Motor neuron (in vitro differentiated cells): ENCODE results near the gene TSPAN11. TPM values are rescaled to one million over a fixed set of nuclear protein-coding genes. Genes with fewer than 3 reads are reported as not detected.

ENCODE experiments used
- ATAC-seq, 8 experiments: fragments of 200-7000 bp; cut with Tn5 transposase; replicated peaks in 6 of 8; 2 replicates each; pipeline ENCODE4 v1.8.0; 2021; ENCODE audit warnings: mild to moderate bottlenecking in 8 of 8, moderate library complexity in 8 of 8
- H3K27ac ChIP-seq, 2 donors: fragments of 250-450 bp; sonication (Bioruptor Pico); 2 replicates each; pipeline ENCODE4 v1.9.0; 2021; ENCODE audit warnings: antibody characterized with exemption in 2 of 2, mild to moderate bottlenecking in 2 of 2, moderate library complexity in 1 of 2
- H3K4me1 ChIP-seq, 2 donors: fragments of 250-450 bp; sonication (Bioruptor Pico); replicated peaks in 1 of 2; 2 replicates each; pipeline ENCODE4 v1.6.1; 2021; ENCODE audit warnings: antibody characterized with exemption in 2 of 2, mild to moderate bottlenecking in 2 of 2, moderate library complexity in 1 of 2
- H3K4me3 ChIP-seq, 5 donors: fragments of 250-450 bp; sonication (Bioruptor Pico); 2 replicates each; pipeline ENCODE4 v1.9.0; 2021; ENCODE audit warnings: antibody characterized with exemption in 5 of 5, mild to moderate bottlenecking in 5 of 5, moderate library complexity in 4 of 5
- WGBS, 10 experiments: fragments of 450-650 bp; shearing (Covaris generic); methylation state at CpG; one replicate each; pipeline ENCODE4 v1.0.0; 2022; 5-methylcytosine and 5-hydroxymethylcytosine counted together
- in situ Hi-C, 9 experiments: fragments of 400-800 bp; cut with MboI; loops; one replicate each; pipeline ENCODE4 v1.15.0; 2021; ENCODE audit warnings: low sequenced_read_pairs in 9 of 9, low pct_unique_long_range_greater_than_20kb in 2 of 9; ENCODE audit not compliant: unreplicated experiment in 9 of 9
- total RNA-seq, 8 experiments: library from RNA; unstranded; fragments of 300-600 nt; gene quantifications; 2 replicates each; pipeline versions ENCODE4 v1.2.3 to v1.2.4, GENCODE V29; 2022

TSPAN11 gene
- total RNA-seq, 8 experiments from 2014 or later, result 4.6 to 42.0 (median 24.2) TPM

DNA sequence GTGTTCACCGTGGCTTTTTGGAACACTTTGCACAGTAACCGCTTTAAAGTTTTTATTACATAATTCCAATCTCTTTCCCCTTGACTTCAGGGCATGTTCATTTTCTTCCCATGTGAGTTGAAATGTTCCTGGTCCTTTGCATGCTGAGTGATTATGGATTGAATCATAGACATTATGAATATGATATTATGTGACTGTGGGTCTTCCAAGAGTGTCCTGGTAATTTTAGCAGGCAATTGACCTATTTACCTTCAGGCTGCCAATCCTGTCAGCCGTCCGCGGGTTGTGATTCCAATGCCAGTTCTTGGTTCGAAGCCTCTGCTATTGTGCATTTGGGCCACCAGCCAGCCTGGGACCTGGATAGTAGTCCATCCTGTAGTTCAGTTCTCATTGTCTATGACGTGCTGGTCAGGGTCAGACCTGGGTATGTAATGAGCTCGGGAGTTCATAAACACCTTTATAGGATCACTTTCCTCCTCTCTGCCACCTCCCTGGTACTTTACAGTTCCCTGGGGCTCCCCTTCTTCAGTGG, 114.6 kb downstream of the TSPAN11 start:
- H3K4me1 ChIP-seq, result no peaks in the 10 kb centered on the region
- in situ Hi-C loops, result no loop called here
- no peak overlapping the region for H3K4me3 ChIP-seq
- peak in 1 of 8 experiments; percentile 36 for ATAC-seq
- WGBS, 10 experiments, result 54 to 94% (median 84%) methylated on average over 2 to 8 of the region's 8 CpGs
- no peak overlapping the region for H3K27ac ChIP-seq

Other genes starting within 250 kb of the TSPAN11 start
- gene IPO8, start 230.9 kb upstream of the TSPAN11 start, total RNA-seq, result 10 to 100 TPM in 7 of 8 experiments, 1 to 10 TPM in 1; 7.4 to 57.8 (median 20.9) TPM
- gene CAPRIN2, start 171.8 kb upstream of the TSPAN11 start, total RNA-seq, result 10 to 100 TPM; 13.4 to 40.1 (median 29.2) TPM
- gene DDX11, start 147.1 kb downstream of the TSPAN11 start, total RNA-seq, result 10 to 100 TPM in 6 of 8 experiments, 1 to 10 TPM in 2; 4.0 to 58.5 (median 35.4) TPM